ENCODE measurements around the gene NECAB3.

NECAB3 gene

DNA sequence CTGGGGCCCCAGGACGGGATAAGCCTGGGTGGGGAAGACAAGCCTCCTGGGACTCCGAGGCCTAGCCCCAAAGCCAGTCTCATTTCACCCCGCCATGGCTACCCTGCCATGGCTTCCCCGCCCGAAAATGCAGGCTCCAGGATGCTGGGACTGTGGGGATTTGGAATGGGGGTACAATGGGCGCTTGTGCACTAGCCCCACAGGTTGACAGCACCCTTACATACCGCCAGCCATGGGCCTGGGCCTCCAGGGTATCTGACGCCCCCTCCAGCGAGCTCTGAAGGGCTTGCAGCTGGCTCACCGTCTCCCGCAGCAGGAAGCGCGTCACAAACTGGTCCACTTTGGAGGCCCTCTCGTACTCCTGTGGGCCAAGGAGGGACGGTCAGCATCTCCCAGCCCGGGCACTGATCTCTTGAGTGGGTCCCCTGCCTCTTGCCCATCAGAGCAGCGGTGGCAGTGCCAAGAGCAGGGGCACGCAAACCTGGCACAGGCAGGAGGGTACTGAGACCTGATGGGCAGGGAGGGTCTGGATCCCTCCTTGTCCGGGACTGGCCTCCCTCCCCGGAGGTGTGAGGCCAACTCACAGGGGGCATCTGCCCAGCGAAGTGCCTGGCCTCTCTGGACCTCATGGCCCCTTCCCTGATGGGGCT lies 14.1 kb downstream of the NECAB3 start:
- TF ChIP-seq, protein P1, sequence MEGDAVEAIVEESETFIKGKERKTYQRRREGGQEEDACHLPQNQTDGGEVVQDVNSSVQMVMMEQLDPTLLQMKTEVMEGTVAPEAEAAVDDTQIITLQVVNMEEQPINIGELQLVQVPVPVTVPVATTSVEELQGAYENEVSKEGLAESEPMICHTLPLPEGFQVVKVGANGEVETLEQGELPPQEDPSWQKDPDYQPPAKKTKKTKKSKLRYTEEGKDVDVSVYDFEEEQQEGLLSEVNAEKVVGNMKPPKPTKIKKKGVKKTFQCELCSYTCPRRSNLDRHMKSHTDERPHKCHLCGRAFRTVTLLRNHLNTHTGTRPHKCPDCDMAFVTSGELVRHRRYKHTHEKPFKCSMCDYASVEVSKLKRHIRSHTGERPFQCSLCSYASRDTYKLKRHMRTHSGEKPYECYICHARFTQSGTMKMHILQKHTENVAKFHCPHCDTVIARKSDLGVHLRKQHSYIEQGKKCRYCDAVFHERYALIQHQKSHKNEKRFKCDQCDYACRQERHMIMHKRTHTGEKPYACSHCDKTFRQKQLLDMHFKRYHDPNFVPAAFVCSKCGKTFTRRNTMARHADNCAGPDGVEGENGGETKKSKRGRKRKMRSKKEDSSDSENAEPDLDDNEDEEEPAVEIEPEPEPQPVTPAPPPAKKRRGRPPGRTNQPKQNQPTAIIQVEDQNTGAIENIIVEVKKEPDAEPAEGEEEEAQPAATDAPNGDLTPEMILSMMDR (IDR thresholded peaks at IDR 0.05; ENCODE audit: low read depth, low read length): no peak
- H3K36me3 ChIP-seq: peaks cover 27% of the 10 kb centered on the region
- DNase-seq: no peak
- H3K27ac ChIP-seq: no peak overlapping the region
- no peak overlapping the region for H3K4me3 ChIP-seq (ENCODE audit: low read depth, low read length)
- no peaks in the 10 kb centered on the region for H3K27me3 ChIP-seq (ENCODE audit: insufficient read depth, low read depth, severe bottlenecking)
- H3K9me3 ChIP-seq (ENCODE audit: severe bottlenecking): no peaks in the 10 kb centered on the region

DNA sequence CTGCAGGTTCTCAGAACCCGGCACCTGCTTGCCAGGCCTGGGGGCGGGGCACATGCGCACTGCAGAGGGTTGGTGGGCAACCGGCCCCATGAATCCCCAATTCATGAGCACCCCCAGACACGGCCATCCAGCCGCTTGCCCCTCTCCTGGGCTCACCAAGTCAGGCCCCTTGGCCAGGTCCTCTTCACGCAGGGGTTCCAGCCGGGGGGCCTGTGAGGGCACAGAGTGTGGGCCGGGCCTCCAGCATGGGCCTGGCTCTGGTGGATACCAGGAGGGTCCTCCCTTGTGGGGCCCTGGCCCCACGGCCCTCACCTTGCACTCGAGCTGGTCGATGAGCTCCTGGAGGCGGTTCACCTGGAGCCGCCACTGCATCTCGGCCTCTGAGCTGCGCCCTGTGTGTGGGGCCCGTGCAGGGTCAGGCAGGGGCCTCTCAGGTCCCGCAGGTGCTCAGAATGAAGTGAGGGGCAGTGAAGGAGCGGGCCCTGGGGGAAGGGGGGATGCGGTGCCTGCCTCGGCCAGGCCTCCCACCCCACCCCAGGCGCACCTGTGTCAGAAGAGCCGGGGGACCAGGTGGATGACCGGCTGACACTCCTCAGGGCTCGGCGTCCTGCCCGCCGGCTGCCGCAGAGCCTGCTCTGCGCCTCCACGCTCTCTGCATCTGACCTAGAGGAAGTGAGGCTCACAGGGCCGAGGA lies 14.7 kb downstream of the NECAB3 start:
- Histone ChIP-seq H3K4me3 (ENCODE audit: low read depth, low read length) (no peak overlapping the region), H3K27me3 (ENCODE audit: insufficient read depth, low read depth, severe bottlenecking) (no peaks in the 10 kb centered on the region), H3K9me3 (ENCODE audit: severe bottlenecking) (no peaks in the 10 kb centered on the region), H3K27ac (no peak overlapping the region), H3K36me3 (peaks cover 27% of the 10 kb centered on the region)
- TF ChIP-seq, protein P1 (IDR thresholded peaks at IDR 0.05; ENCODE audit: low read depth, low read length): no peak
- DNase-seq: no peak

DNA sequence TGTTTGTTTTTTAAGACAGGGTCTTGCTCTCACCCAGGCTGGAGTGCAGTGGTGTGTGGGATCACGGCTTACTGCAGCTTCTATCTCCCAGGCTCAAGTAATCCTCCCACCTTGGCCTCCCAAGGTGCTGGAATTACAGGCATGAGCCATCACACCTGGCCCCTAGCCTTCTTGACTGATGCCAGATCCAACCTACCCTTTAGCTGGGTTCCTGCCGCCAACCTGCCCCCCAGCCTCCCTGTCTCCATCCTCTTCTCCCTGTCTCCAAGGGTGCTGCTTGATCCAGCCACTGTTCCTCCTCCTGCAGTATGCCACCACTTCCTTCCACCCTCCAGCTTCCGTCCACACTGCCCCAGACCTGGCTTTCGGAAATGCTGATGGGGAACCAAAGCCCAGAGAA lies 15.3 kb downstream of the NECAB3 start:
- Histone ChIP-seq H3K36me3 (peaks cover 27% of the 10 kb centered on the region), H3K27ac (no peak overlapping the region), H3K27me3 (ENCODE audit: insufficient read depth, low read depth, severe bottlenecking) (no peaks in the 10 kb centered on the region), H3K9me3 (ENCODE audit: severe bottlenecking) (no peaks in the 10 kb centered on the region), H3K4me3 (ENCODE audit: low read depth, low read length) (no peak overlapping the region)
- TF ChIP-seq, protein P1 (IDR thresholded peaks at IDR 0.05; ENCODE audit: low read depth, low read length): no peak
- no peak for DNase-seq

DNA sequence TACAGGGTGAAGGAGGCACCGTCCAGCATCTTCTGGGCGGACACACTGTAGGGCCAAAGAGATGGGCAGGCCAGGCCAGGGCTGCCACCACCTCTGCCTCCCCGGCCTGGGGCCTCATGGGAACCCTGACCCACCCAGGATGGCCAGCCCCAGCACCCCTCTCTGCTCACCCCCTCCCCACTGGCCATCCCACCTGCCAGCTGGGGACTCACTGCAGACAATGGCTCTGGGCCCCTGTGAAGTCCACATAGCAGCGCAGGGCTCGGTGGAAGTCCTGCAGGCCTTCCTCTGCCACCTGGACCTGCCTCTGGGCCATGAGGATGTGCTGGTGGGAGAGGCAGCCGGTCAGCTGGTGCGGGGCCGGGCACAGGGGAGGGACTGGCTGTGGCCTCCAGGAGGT lies 15.7 kb downstream of the NECAB3 start:
- H3K36me3 ChIP-seq: peaks cover 27% of the 10 kb centered on the region
- no peak overlapping the region for H3K27ac ChIP-seq
- no peaks in the 10 kb centered on the region for H3K27me3 ChIP-seq (ENCODE audit: insufficient read depth, low read depth, severe bottlenecking)
- H3K4me3 ChIP-seq (ENCODE audit: low read depth, low read length): no peak overlapping the region
- DNase-seq: no peak
- TF ChIP-seq, protein P1 (IDR thresholded peaks at IDR 0.05; ENCODE audit: low read depth, low read length): no peak
- no peaks in the 10 kb centered on the region for H3K9me3 ChIP-seq (ENCODE audit: severe bottlenecking)

DNA sequence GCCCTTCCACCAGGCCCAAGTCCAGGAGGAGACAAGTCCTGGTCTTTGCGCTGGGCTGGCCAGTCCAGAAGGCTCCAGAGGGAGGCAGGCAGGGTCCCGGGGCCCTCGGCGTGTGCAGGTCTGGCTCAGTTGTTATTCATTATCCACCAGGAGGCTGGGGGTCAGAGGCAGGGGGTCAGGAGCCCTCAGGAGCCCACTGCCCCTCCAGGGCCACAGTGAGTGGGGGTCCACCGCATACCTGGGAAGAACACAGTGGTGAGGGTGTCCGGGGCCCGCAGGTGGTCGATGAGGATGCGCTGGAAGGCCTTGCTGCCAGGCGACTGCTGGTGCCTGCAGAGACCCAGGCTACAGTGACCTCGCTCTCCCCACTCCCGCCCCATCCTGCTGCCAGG lies 16.5 kb downstream of the NECAB3 start:
- TF ChIP-seq, protein P1 (IDR thresholded peaks at IDR 0.05; ENCODE audit: low read depth, low read length): no peak

More for the DNA sequence above, 16.5 kb downstream of the NECAB3 start:
- no peaks in the 10 kb centered on the region for H3K27me3 ChIP-seq (ENCODE audit: insufficient read depth, low read depth, severe bottlenecking)
- H3K36me3 ChIP-seq: peaks cover 27% of the 10 kb centered on the region
- DNase-seq: no peak
- H3K9me3 ChIP-seq (ENCODE audit: severe bottlenecking): no peaks in the 10 kb centered on the region
- H3K27ac ChIP-seq: no peak overlapping the region
- no peak overlapping the region for H3K4me3 ChIP-seq (ENCODE audit: low read depth, low read length)
